Left hindlimb (tissue), 1 donor: ENCODE measurements around the gene COX20.
"Not testable (repeated sequence)": the region's sequence is repeated elsewhere in the genome, so short reads cannot be mapped to it uniquely, and the experiment has no call there.

ENCODE experiments used
- DNase-seq: peaks from one replicate; pipeline ENCODE4 v3.0.0-alpha.2; 2018

COX20 gene

GRCh38 chr1:244826712-244827111, 8.7 kb upstream of the COX20 start:
- DNase-seq, result no peak

GRCh38 chr1:244830639-244831038, 4.8 kb upstream of the COX20 start:
- DNase-seq, result no peak

- DNase-seq, result not testable (repeated sequence)
These were observed 2.2 kb upstream of the COX20 start for GRCh38 chr1:244833260-244833659.

- peak; percentile 68 for DNase-seq
These were observed 1.5 kb upstream of the COX20 start for GRCh38 chr1:244833734-244834542.

GRCh38 chr1:244834543-244835275, 749 bp upstream of the COX20 start:
- DNase-seq, result no peak

GRCh38 chr1:244836135-244836521, 670 bp downstream of the COX20 start:
- no peak for DNase-seq

GRCh38 chr1:244836584-244836983, 1.1 kb downstream of the COX20 start:
- DNase-seq, result no peak

- DNase-seq, result no peak
These were observed 2.3 kb downstream of the COX20 start for GRCh38 chr1:244837597-244838258.

- DNase-seq, result no peak
These were observed 4.2 kb downstream of the COX20 start for GRCh38 chr1:244839656-244840055.

GRCh38 chr1:244840219-244840794, 4.8 kb downstream of the COX20 start:
- no peak for DNase-seq

GRCh38 chr1:244841273-244841927, 5.9 kb downstream of the COX20 start:
- no peak for DNase-seq

- DNase-seq, result no peak
These were observed 7.9 kb downstream of the COX20 start for GRCh38 chr1:244843148-244843978.

- no peak for DNase-seq
These were observed 9.0 kb downstream of the COX20 start for GRCh38 chr1:244844155-244845121.

GRCh38 chr1:244846653-244847052, 11.2 kb downstream of the COX20 start:
- DNase-seq, result no peak

GRCh38 chr1:244849189-244849866, 13.9 kb downstream of the COX20 start:
- DNase-seq, result no peak

GRCh38 chr1:244850099-244850852, 14.8 kb downstream of the COX20 start:
- no peak for DNase-seq

GRCh38 chr1:244850896-244851295, 15.4 kb downstream of the COX20 start:
- no peak for DNase-seq

GRCh38 chr1:244851546-244852231, 16.2 kb downstream of the COX20 start:
- no peak for DNase-seq

- DNase-seq, result no peak
These were observed 17.2 kb downstream of the COX20 start for GRCh38 chr1:244852694-244853093.
